Naive thymus-derived CD8-positive, alpha-beta T cell (primary cell): ENCODE results near the gene CDK5. TPM values are rescaled to one million over a fixed set of nuclear protein-coding genes. Genes with fewer than 3 reads are reported as not detected.

Source experiments
- ATAC-seq, 2 donors: fragments of 150-1000 bp; cut with Tn5 transposase in 1 of 2; sonication (Bioruptor Pico), chemical (Tn5 transposase) in 1 of 2; 1 replicate in 1 of 2; 2 replicates in 1 of 2; pipeline ENCODE4 v1.10.0; 2021; ENCODE audit warnings: mild to moderate bottlenecking in 2 of 2, moderate library complexity in 2 of 2
- POLR2A ChIA-PET: fragments of 350-600 bp; sonication (Branson Sonifier 250); formaldehyde crosslinking; loops from one replicate; lab custom pipeline; 2021; ENCODE audit warnings: antibody characterized with exemption; lab: Charles Lee
- DNase-seq, 10 donors: peaks; one replicate each; pipeline versions ENCODE4 v3.0.0 to v3.0.0-alpha.2; 2020 to 2022
- H3K27ac Mint-ChIP-seq, 10 donors: one replicate each; pipeline ENCODE4 v1.8.0; 2020 to 2022; ENCODE audit warnings: mild to moderate bottlenecking in 10 of 10, mixed read lengths in 10 of 10, moderate library complexity in 4 of 10, inconsistent platforms in 1 of 10
- H3K27me3 Mint-ChIP-seq, 5 donors: one replicate each; pipeline ENCODE4 v1.8.0; 2021 to 2022; ENCODE audit warnings: mixed read lengths in 5 of 5
- H3K36me3 Mint-ChIP-seq, 3 donors: one replicate each; pipeline ENCODE4 v1.8.0; 2020 to 2022; ENCODE audit warnings: mixed read lengths in 3 of 3, mild to moderate bottlenecking in 2 of 3, inconsistent platforms in 1 of 3
- H3K4me1 Mint-ChIP-seq, 4 donors: one replicate each; pipeline ENCODE4 v1.8.0; 2021 to 2022; ENCODE audit warnings: mixed read lengths in 4 of 4
- H3K4me3 Mint-ChIP-seq, 10 donors: one replicate each; pipeline ENCODE4 v1.8.0; 2020 to 2022; ENCODE audit warnings: mild to moderate bottlenecking in 10 of 10, mixed read lengths in 10 of 10, moderate library complexity in 6 of 10, inconsistent platforms in 1 of 10
- H3K9me3 Mint-ChIP-seq, 9 donors: one replicate each; pipeline ENCODE4 v1.8.0; 2020 to 2022; ENCODE audit warnings: mixed read lengths in 9 of 9, mild to moderate bottlenecking in 3 of 9, inconsistent platforms in 1 of 9, moderate library complexity in 1 of 9
- polyA plus RNA-seq, 3 donors: library from polyadenylated mRNA; unstranded; fragments of 300-500 nt; fragmentation: Illumina TruSeq; gene quantifications; one replicate each; pipeline ENCODE4 v1.2.3, GENCODE V29; 2021
- total RNA-seq, 8 experiments: library from RNA in 2 of 8; stranded (reverse) in 2 of 8; gene quantifications; one replicate each; pipeline ENCODE4 v1.2.3 and lab custom pipeline; 2021 to 2026

The CDK5 gene
- total and polyA plus RNA-seq, 5 experiments from 2014 or later, result 4.1 to 13.2 (median 10.7) TPM

DNA sequence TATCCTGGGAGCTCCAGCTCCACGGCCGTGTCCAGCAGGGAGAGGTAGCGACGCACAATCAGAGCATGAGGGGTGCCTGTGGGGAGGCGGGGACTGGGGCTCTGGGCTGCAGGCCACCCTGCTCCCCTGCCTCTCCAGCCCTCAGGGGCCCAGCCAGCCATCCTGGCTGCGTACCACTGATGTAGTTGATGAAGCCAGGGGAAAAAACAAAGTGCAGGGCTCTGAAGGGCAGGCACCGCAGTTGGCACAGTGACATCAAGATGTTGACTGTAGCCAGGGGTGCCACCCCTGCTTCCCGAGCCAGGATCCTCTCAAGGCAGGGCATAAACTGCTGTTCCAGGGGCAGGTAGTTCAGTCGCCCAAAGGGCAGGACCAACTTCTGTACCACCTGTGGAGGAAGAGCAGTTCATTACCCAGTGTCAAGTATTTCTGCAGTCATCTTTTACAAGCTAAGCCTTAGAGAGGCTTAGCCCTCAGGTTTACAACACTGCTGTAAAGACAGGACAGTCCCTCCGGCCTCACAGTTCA lies 20.1 kb upstream of the CDK5 start:
- DNase-seq, result no peak
- H3K4me3 Mint-ChIP-seq, result peak overlapping the region in 9 of 10 donors; percentile 33 to 87 (median 66)
- POLR2A ChIA-PET, result interaction anchor here (0.7 to 4.8 kb wide), 3 partner anchors 19 to 49 kb away, joined by 3 to 42 read pairs (median 8); partner anchors contain the start of genes CDK5 and SLC4A2
- H3K9me3 Mint-ChIP-seq, result no peaks in the 10 kb centered on the region
- ATAC-seq, result no peak
- H3K36me3 Mint-ChIP-seq, result peaks cover 0 to 22% (median 0%) of the 10 kb centered on the region in 3 donors
- peaks cover 10 to 33% (median 28%) of the 10 kb centered on the region in 4 donors for H3K4me1 Mint-ChIP-seq
- no peaks in the 10 kb centered on the region for H3K27me3 Mint-ChIP-seq
- H3K27ac Mint-ChIP-seq, result peak overlapping the region in 8 of 10 donors; percentile 2 to 87 (median 68)

DNA sequence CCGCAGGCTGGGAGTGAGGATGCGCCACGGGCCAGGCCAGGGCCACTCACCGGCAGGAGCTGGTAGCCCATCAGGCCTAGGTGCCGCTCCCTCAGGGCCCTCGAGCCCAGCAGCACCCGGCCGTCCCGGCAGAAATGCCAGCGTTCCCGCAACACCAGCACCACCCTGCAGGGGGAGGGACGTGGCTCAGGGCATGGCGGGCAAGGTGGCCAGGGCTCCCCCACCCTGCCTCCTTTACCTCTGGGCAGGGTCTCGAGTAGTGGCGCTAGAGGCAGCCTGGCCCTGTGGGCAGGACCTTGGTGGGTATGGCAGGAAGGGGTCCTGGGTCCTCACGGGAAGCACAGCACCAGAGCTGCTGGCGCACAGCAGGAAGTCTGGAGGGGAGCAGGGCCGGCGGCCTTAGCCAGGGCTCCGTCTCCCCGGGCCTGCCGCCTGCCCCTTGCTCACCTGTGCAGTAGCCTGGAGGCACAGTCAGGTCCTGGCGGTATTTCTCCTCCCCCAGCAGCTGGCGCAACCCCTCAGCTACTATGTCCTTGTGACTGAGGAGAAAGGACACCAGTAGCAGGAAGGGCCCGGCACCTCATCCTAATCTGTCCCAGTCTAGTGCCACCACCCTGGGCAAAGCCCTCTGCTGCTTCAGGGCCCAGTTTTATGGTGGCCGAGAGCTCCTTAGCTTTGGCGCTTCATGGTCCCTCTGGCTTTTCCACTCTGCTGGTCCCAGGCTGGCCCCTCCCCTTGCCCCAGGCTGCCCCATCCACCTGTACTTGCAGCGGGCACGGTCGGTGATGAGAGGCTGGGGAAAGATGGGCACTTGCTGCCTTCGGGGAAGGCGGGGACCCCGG lies 19.4 kb upstream of the CDK5 start:
- DNase-seq (no peak), ATAC-seq (no peak)
- Mint-ChIP-seq H3K4me3 (no peak overlapping the region), H3K4me1 (peaks cover 8 to 27% (median 24%) of the 10 kb centered on the region in 4 donors), H3K27ac (no peak overlapping the region), H3K9me3 (no peaks in the 10 kb centered on the region), H3K36me3 (peaks cover 0 to 29% (median 1%) of the 10 kb centered on the region in 3 donors), H3K27me3 (no peaks in the 10 kb centered on the region)
- POLR2A ChIA-PET, result interaction anchor here (0.5 to 4.8 kb wide), 3 partner anchors 18 to 376 kb away, joined by 3 to 42 read pairs (median 8); partner anchors contain the start of genes CDK5 and SLC4A2

DNA sequence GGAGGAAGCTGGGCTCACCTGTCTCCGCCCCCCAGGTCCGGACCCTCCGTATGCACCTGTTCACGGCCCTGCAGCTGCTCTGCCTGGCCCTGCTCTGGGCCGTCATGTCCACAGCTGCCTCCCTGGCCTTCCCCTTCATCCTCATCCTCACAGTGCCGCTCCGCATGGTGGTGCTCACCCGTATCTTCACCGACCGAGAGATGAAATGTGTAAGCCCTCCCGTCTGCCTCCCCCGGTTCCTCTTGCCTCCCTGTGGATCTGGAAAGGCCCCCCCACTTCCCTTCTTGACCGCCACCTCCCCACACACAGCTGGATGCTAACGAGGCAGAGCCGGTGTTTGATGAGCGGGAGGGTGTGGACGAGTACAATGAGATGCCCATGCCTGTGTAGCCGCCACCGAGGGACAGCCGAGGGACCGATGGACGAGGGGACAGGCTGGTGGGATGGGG lies 18.3 kb upstream of the CDK5 start:
- Mint-ChIP-seq H3K4me1 (peaks cover 8 to 22% (median 19%) of the 10 kb centered on the region in 4 donors), H3K27me3 (no peaks in the 10 kb centered on the region), H3K4me3 (no peak overlapping the region), H3K36me3 (peaks cover 0 to 33% (median 3%) of the 10 kb centered on the region in 3 donors), H3K9me3 (no peaks in the 10 kb centered on the region), H3K27ac (peak overlapping the region in 1 of 10 donors; percentile 51)
- DNase-seq (no peak), ATAC-seq (no peak)
- POLR2A ChIA-PET, result no interaction called here

DNA sequence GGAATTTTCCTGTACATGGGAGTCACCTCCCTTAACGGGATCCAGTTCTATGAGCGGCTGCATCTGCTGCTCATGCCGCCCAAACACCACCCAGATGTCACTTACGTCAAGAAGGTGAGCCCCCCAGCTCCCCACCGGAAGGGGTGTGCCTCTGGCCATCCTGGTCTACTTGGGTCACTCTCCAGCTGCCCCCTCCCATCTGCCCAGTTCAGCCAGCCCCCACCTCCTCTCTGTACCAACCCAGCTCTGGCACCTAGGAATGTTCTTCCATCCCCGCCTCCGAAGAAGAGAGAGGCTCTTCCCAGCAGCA lies 17.9 kb upstream of the CDK5 start:
- Mint-ChIP-seq H3K4me3 (peak overlapping the region in 1 of 10 donors; percentile 10), H3K27ac (peak overlapping the region in 1 of 10 donors; percentile 51), H3K36me3 (peaks cover 0 to 35% (median 3%) of the 10 kb centered on the region in 3 donors), H3K9me3 (no peaks in the 10 kb centered on the region), H3K4me1 (peaks cover 8 to 22% (median 19%) of the 10 kb centered on the region in 4 donors), H3K27me3 (no peaks in the 10 kb centered on the region)
- POLR2A ChIA-PET, result no interaction called here
- ATAC-seq (no peak), DNase-seq (no peak)

DNA sequence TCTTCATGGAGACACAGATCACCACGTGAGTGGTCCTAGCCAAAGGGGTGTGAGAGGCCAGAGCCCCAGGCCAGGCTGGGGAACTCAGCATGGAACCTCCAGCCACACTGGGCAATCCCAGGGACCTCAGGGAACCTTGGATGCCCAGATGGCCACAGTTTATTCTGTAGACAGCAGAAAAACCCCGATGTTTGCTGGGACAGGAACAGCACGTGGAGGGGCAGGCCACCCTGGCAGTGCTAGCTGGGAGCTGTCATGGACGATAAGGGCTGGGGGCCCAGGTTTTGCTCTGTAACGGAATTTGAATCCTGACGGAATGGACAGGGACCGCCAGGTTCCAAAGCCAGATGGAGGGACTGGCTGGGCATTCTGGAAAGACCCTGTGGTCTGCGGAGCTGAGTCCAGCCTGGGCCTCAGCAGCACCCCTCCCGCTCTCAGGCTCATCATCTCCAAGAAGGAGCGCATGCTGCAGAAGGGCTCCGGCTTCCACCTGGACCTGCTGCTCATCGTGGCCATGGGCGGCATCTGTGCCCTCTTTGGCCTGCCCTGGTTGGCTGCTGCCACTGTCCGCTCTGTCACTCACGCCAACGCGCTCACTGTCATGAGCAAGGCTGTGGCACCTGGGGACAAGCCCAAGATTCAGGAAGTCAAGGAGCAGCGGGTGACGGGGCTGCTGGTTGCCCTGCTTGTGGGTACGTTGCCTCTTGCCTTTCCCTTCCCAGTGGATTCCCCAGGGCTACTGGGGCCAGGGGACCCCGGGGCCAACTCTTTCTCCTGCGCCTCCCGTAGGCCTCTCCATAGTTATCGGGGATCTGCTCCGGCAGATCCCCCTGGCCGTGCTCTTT lies 17.3 kb upstream of the CDK5 start:
- H3K27me3 Mint-ChIP-seq, result no peaks in the 10 kb centered on the region
- H3K4me1 Mint-ChIP-seq, result peaks cover 8 to 21% (median 19%) of the 10 kb centered on the region in 4 donors
- peak overlapping the region in 1 of 10 donors; percentile 64 for H3K27ac Mint-ChIP-seq
- POLR2A ChIA-PET, result interaction anchor here (1.4 kb wide), 1 partner anchor 12 kb away, joined by 4 read pairs; no protein-coding TSS in a partner anchor
- H3K9me3 Mint-ChIP-seq, result no peaks in the 10 kb centered on the region
- DNase-seq, result no peak
- H3K4me3 Mint-ChIP-seq, result no peak overlapping the region
- H3K36me3 Mint-ChIP-seq, result peaks cover 0 to 38% (median 3%) of the 10 kb centered on the region in 3 donors
- ATAC-seq, result no peak

DNA sequence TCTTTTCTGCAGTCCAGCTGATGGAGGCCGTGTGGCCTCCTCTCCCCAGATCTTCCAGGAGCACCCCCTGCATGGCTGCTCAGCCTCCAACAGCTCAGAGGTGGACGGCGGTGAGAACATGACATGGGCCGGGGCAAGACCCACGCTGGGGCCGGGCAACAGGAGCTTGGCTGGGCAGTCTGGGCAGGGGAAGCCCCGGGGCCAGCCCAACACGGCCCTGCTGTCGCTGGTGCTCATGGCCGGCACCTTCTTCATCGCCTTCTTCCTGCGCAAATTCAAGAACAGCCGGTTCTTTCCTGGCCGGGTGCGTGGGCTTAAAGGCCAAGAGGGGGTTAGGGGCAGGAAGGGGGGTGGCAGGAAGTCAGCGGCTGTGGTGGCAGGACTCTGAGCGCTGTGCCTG lies 16.3 kb upstream of the CDK5 start:
- H3K4me1 Mint-ChIP-seq, result peaks cover 4 to 11% (median 9%) of the 10 kb centered on the region in 4 donors
- H3K27ac Mint-ChIP-seq, result peak overlapping the region in 1 of 10 donors; percentile 62
- H3K4me3 Mint-ChIP-seq, result no peak overlapping the region
- POLR2A ChIA-PET, result interaction anchor here (0.6 to 1.4 kb wide), 2 partner anchors 11 to 35 kb away, joined by 4 read pairs; no protein-coding TSS in a partner anchor
- no peak for ATAC-seq
- no peak for DNase-seq
- H3K9me3 Mint-ChIP-seq, result no peaks in the 10 kb centered on the region
- H3K27me3 Mint-ChIP-seq, result no peaks in the 10 kb centered on the region
- H3K36me3 Mint-ChIP-seq, result peaks cover 0 to 45% (median 9%) of the 10 kb centered on the region in 3 donors

DNA sequence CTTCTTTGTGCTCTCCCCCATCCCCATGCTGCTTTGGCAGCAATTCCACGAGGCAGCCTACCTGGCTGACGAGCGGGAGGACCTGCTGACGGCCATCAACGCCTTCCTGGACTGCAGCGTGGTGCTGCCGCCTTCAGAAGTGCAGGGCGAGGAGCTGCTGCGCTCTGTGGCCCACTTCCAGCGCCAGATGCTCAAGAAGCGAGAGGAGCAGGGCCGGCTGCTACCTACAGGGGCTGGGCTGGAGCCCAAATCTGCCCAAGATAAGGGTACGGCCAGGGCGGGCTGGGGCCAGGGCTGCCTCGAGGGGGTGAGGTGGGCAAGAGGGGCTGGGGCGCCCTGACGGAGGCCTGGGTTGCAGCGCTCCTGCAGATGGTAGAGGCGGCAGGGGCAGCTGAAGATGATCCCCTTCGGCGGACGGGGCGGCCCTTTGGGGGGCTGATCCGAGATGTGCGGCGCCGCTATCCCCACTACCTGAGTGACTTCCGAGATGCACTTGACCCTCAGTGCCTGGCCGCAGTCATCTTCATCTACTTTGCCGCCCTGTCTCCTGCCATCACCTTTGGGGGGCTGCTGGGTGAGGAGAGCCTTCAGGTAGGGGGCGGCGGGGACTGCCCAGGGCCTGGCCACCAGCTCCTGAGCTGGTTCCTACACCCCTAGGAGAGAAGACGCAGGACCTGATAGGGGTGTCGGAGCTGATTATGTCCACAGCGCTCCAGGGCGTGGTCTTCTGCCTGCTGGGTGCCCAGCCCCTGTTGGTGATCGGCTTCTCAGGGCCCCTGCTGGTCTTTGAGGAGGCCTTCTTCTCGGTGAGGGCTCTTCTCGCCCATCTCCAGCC lies 13.6 kb upstream of the CDK5 start:
- Mint-ChIP-seq H3K36me3 (peaks cover 0 to 65% (median 9%) of the 10 kb centered on the region in 3 donors), H3K27me3 (no peaks in the 10 kb centered on the region), H3K27ac (no peak overlapping the region), H3K4me1 (no peaks in the 10 kb centered on the region), H3K4me3 (no peak overlapping the region), H3K9me3 (no peaks in the 10 kb centered on the region)
- POLR2A ChIA-PET, result interaction anchor here (0.8 kb wide), 1 partner anchor 16 kb away, joined by 3 read pairs; no protein-coding TSS in a partner anchor
- ATAC-seq (no peak), DNase-seq (no peak)

DNA sequence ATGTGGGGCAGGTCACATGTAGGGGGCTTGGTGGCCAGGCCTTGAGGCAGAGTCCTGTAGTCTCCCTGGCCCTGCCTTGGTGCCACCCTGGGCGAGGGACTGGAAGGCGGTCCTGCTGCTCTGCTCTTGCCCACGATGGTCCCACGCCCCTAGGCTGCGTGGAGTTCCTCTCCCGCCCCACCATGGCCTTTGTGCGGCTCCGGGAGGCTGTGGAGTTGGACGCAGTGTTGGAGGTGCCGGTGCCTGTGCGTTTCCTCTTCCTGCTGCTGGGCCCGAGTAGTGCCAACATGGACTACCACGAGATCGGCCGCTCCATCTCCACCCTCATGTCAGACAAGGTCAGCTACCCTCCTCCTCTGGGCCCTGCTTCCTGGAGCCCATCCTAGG lies 12.9 kb upstream of the CDK5 start:
- H3K36me3 Mint-ChIP-seq, result peaks cover 0 to 62% (median 9%) of the 10 kb centered on the region in 3 donors
- no peak overlapping the region for H3K4me3 Mint-ChIP-seq
- ATAC-seq (no peak), DNase-seq (no peak)
- no peaks in the 10 kb centered on the region for H3K4me1 Mint-ChIP-seq
- H3K27ac Mint-ChIP-seq, result no peak overlapping the region
- no peaks in the 10 kb centered on the region for H3K27me3 Mint-ChIP-seq
- POLR2A ChIA-PET, result no interaction called here
- no peaks in the 10 kb centered on the region for H3K9me3 Mint-ChIP-seq

DNA sequence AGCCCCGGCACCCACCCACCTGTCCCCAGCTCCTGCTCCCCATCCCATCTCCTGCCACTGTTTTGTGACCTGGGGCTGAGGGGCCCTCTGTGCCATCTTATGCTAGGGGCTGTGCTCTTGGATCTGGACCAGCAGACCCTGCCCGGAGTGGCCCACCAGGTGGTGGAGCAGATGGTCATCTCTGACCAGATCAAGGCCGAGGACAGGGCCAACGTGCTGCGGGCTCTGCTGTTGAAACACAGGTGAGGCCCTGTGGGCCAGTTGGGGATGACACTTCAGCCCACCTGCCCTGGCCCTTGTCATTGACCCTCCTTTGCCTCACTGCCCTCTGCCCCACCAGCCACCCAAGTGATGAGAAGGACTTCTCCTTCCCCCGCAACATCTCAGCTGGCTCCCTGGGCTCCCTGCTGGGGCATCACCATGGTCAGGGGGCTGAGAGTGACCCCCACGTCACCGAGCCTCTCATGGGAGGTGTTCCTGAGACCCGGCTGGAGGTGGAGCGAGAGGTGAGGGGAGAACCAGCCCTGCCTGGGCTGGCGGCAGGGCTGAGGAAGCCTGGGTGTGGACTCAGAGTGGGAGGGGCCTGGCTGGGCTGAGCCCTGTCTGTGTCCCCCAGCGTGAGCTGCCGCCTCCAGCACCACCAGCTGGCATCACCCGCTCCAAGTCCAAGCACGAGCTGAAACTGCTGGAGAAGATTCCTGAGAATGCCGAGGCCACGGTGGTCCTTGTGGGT lies 12.3 kb upstream of the CDK5 start:
- no peak overlapping the region for H3K4me3 Mint-ChIP-seq
- peaks cover 0 to 62% (median 9%) of the 10 kb centered on the region in 3 donors for H3K36me3 Mint-ChIP-seq
- no peaks in the 10 kb centered on the region for H3K4me1 Mint-ChIP-seq
- no peak for DNase-seq
- no peaks in the 10 kb centered on the region for H3K27me3 Mint-ChIP-seq
- peak overlapping the region in 1 of 10 donors; percentile 18 for H3K27ac Mint-ChIP-seq
- ATAC-seq, result no peak
- no peaks in the 10 kb centered on the region for H3K9me3 Mint-ChIP-seq
- POLR2A ChIA-PET, result interaction anchor here (1.3 kb wide), 1 partner anchor 13 kb away, joined by 3 read pairs; the partner anchor contains the start of gene TMUB1

DNA sequence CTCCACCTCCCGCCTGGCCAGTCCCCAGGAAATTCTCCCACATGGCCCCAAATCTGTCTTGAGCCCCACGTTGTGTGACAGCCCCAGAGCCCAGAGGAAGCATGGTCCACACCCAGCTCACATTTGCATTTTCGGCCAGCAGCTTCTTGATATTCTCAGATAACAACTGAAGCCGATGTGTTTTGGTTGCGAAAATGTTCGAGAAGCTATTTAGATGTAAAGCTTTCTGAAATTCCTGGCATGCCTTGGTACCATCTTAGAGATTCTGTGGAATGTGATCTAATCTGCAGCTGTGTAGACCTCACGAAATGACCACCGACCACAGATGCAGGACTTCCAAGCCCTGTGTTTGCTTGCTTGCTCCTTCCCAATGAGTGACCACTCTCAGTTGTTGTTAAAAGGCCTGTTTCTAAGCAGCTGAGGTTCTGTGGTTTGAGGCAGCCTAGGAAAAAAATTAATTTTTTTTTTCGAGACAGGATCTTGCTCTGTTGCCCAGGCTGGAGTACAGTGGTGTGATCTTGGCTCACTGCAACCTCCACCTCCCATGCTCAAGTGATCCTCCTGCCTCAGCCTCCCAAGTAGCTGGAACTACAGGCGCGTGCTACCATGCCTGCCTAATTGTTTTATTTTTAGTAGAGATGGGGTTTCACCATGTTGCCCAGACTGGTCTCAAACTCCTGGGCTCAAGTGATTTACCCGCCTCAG lies 10.5 kb upstream of the CDK5 start:
- peaks cover 0 to 59% (median 9%) of the 10 kb centered on the region in 3 donors for H3K36me3 Mint-ChIP-seq

More for the DNA sequence above, 10.5 kb upstream of the CDK5 start:
- no peaks in the 10 kb centered on the region for H3K9me3 Mint-ChIP-seq
- DNase-seq (no peak), ATAC-seq (no peak)
- POLR2A ChIA-PET, result interaction anchor here (1.4 kb wide), 1 partner anchor 21 kb away, joined by 3 read pairs; no protein-coding TSS in a partner anchor
- H3K27me3 Mint-ChIP-seq, result no peaks in the 10 kb centered on the region
- no peak overlapping the region for H3K27ac Mint-ChIP-seq
- no peak overlapping the region for H3K4me3 Mint-ChIP-seq
- H3K4me1 Mint-ChIP-seq, result peaks cover 0 to 2% (median 0%) of the 10 kb centered on the region in 4 donors
